HepG2 (cell line): ENCODE results near the gene GJC2. TPM values are rescaled to one million over a fixed set of nuclear protein-coding genes. Genes with fewer than 3 reads are reported as not detected.

Experiments
- BRCA1 ChIP-seq: sonication (generic); formaldehyde crosslinking; IDR thresholded peaks from 2 replicates; pipeline ENCODE4 v1.4.0; 2020; ENCODE audit warnings: missing genetic modification reagents
- FOXC1 ChIP-seq: sonication (generic); formaldehyde crosslinking; IDR thresholded peaks from 2 replicates; pipeline ENCODE4 v1.8.0; 2022; ENCODE audit warnings: mild to moderate bottlenecking, missing genetic modification reagents, borderline replicate concordance
- FOXO1 ChIP-seq: sonication (generic); formaldehyde crosslinking; IDR thresholded peaks from 2 replicates; pipeline ENCODE4 v1.4.0; 2020; ENCODE audit warnings: missing genetic modification reagents
- KIAA2018 ChIP-seq: sonication (generic); formaldehyde crosslinking; IDR thresholded peaks from 2 replicates; pipeline ENCODE4 v1.5.0; 2020; ENCODE audit warnings: mild to moderate bottlenecking, missing genetic modification reagents, borderline replicate concordance
- KLF13 ChIP-seq: sonication (generic); formaldehyde crosslinking; IDR thresholded peaks from 2 replicates; pipeline ENCODE4 v1.4.0; 2020; ENCODE audit warnings: mild to moderate bottlenecking, missing genetic modification reagents
- MBNL3 ChIP-seq: fragments of 250-450 bp; sonication (Bioruptor Pico); conservative IDR thresholded peaks from 2 replicates; pipeline ENCODE4 v1.8.0; 2022; ENCODE audit warnings: mild to moderate bottlenecking, inconsistent platforms
- MNT ChIP-seq: fragments of 450-650 bp; IDR thresholded peaks from 2 replicates; pipeline ENCODE4 v1.6.1; 2016
- NR2F1 ChIP-seq, 2 experiments: fragments of 450-650 bp in 1 of 2; formaldehyde crosslinking in 1 of 2; IDR thresholded peaks; 2 replicates each; pipeline versions ENCODE4 v1.5.0 to v1.6.1; 2016 to 2020; ENCODE audit warnings: mild to moderate bottlenecking in 1 of 2, missing compliant biosample characterization in 1 of 2, missing genetic modification reagents in 1 of 2, moderate library complexity in 1 of 2
- PLRG1 ChIP-seq: fragments of 450-650 bp; conservative IDR thresholded peaks from 2 replicates; pipeline ENCODE4 v1.6.1; 2016
- RFX1 ChIP-seq: fragments of 450-650 bp; IDR thresholded peaks from 2 replicates; pipeline ENCODE4 v1.6.1; 2017
- SMAD3 ChIP-seq: sonication (generic); formaldehyde crosslinking; IDR thresholded peaks from 2 replicates; pipeline ENCODE4 v1.4.0; 2020; ENCODE audit warnings: missing genetic modification reagents
- THAP11 ChIP-seq: IDR thresholded peaks from 2 replicates; pipeline ENCODE4 v1.6.1; 2016; ENCODE audit warnings: missing biosample characterization, missing genetic modification reagents
- ZBTB7B ChIP-seq: sonication (generic); formaldehyde crosslinking; IDR thresholded peaks from 2 replicates; pipeline ENCODE4 v1.4.0; 2020; ENCODE audit warnings: missing genetic modification reagents
- ZIK1 ChIP-seq: sonication (generic); formaldehyde crosslinking; IDR thresholded peaks from 2 replicates; pipeline ENCODE4 v1.5.0; 2020; ENCODE audit warnings: mild to moderate bottlenecking, low read depth, missing genetic modification reagents, borderline replicate concordance
- ZNF20 ChIP-seq: sonication (generic); formaldehyde crosslinking; IDR thresholded peaks from 2 replicates; pipeline ENCODE4 v1.4.0; 2020; ENCODE audit warnings: mild to moderate bottlenecking, moderate library complexity, missing genetic modification reagents
- ZNF205 ChIP-seq: IDR thresholded peaks from 2 replicates; pipeline ENCODE4 v1.6.1; 2018; ENCODE audit warnings: missing biosample characterization, missing genetic modification reagents
- ZNF256 ChIP-seq: sonication (generic); formaldehyde crosslinking; conservative IDR thresholded peaks from 2 replicates; pipeline ENCODE4 v1.4.0; 2020; ENCODE audit warnings: missing genetic modification reagents
- ZNF670 ChIP-seq: sonication (generic); formaldehyde crosslinking; IDR thresholded peaks from 2 replicates; pipeline ENCODE4 v1.8.0; 2022; ENCODE audit warnings: mild to moderate bottlenecking, missing genetic modification reagents, borderline replicate concordance
- ZNF703 ChIP-seq: sonication (generic); formaldehyde crosslinking; IDR thresholded peaks from 2 replicates; pipeline ENCODE4 v1.5.1; 2020; ENCODE audit warnings: missing genetic modification reagents, mild to moderate bottlenecking, moderate library complexity, borderline replicate concordance
- ZNF75D ChIP-seq: sonication (generic); formaldehyde crosslinking; IDR thresholded peaks from 2 replicates; pipeline ENCODE4 v1.8.1; 2023; ENCODE audit warnings: missing genetic modification reagents, mild to moderate bottlenecking, borderline replicate concordance
- ZSCAN30 ChIP-seq: sonication (generic); formaldehyde crosslinking; IDR thresholded peaks from 2 replicates; pipeline ENCODE4 v1.5.0; 2020; ENCODE audit warnings: mild to moderate bottlenecking, missing genetic modification reagents
- polyA plus RNA-seq, 8 experiments: library from polyadenylated mRNA; depleted of rRNA in 3 of 8; stranded (reverse) in 7 of 8; unstranded in 1 of 8; fragments of >200 nt; fragmentation: Illumina TruSeq in 4 of 8; extraction: Trizol in 4 of 8; gene quantifications; 2 replicates each; pipeline versions ENCODE4 v1.2.1 to v1.2.3, GENCODE V29; 2011 to 2016; ENCODE audit warnings: low read depth in 4 of 8, missing spikeins in 1 of 8, mixed read lengths in 1 of 8; ENCODE audit not compliant: insufficient read depth in 1 of 8
- total RNA-seq, 5 experiments: library from RNA; depleted of rRNA; stranded (reverse); fragments of >200 nt; fragmentation: Illumina TruSeq; extraction: Trizol; gene quantifications; 2 replicates each; pipeline ENCODE4 v1.2.3, GENCODE V29; 2016; ENCODE audit warnings: low read depth in 1 of 5

Gene GJC2
- total and polyA plus RNA-seq, 2 of the 13 experiments (the other 11 are each of a cell fraction or from before 2014, with no cell fraction given): 1.6 to 3.8 TPM

- TF ChIP-seq NR2F1 (CRISPR knock-in tag; IDR thresholded peaks at IDR 0.05): no peak
- no peak for TF ChIP-seq SMAD3 (CRISPR knock-in tag)
- TF ChIP-seq ZNF20 (CRISPR knock-in tag): no peak
- TF ChIP-seq ZSCAN30 (CRISPR knock-in tag): no peak
- TF ChIP-seq KIAA2018 (CRISPR knock-in tag): no peak
- TF ChIP-seq ZNF670 (CRISPR knock-in tag): no peak
- TF ChIP-seq THAP11 (CRISPR knock-in tag): no peak
- TF ChIP-seq MBNL3 (CRISPR knock-in tag): no peak
- TF ChIP-seq RFX1: no peak
- TF ChIP-seq FOXC1: no peak
- TF ChIP-seq ZIK1: no peak
- TF ChIP-seq ZNF205 (CRISPR knock-in tag): no peak
- peak; percentile 61 for TF ChIP-seq FOXO1 (CRISPR knock-in tag)
- TF ChIP-seq ZNF256 (CRISPR knock-in tag): no peak
- no peak for TF ChIP-seq PLRG1
- no peak for TF ChIP-seq ZNF75D (CRISPR knock-in tag)
- no peak for TF ChIP-seq BRCA1 (CRISPR knock-in tag)
- no peak for TF ChIP-seq ZBTB7B (CRISPR knock-in tag)
- no peak for TF ChIP-seq ZNF703 (CRISPR knock-in tag)
- peak; percentile 37; the same call in 1 of the 2 replicates for TF ChIP-seq MNT
- TF ChIP-seq KLF13 (CRISPR knock-in tag): no peak
These were observed 16.6 kb downstream of the GJC2 start (continued) for GRCh38 chr1:228166170-228166936.
